Neutrophil (primary cell): ENCODE results near the gene TOGARAM1.

Source experiments
- H3K27ac ChIP-seq: fragments of 200-600 bp; sonication (generic); 2 replicates; pipeline ENCODE4 v1.5.1; 2016; ENCODE audit warnings: mild to moderate bottlenecking, moderate library complexity
- H3K27me3 ChIP-seq: fragments of 200-600 bp; sonication (generic); 2 replicates; pipeline ENCODE4 v1.6.0; 2016; ENCODE audit warnings: mild to moderate bottlenecking
- H3K36me3 ChIP-seq: fragments of 200-600 bp; sonication (generic); 2 replicates; pipeline ENCODE4 v1.5.1; 2017
- H3K4me1 ChIP-seq, 2 experiments: fragments of 200-600 bp in 1 of 2; sonication (generic) in 1 of 2; 1 replicate in 1 of 2; 2 replicates in 1 of 2; pipeline versions ENCODE4 v1.5.1 to v1.6.1; 2013 to 2016; ENCODE audit warnings: low read depth in 1 of 2, low read length in 1 of 2, mild to moderate bottlenecking in 1 of 2, moderate library complexity in 1 of 2; ENCODE audit not compliant: control insufficient read depth in 1 of 2, insufficient read depth in 1 of 2
- H3K4me3 ChIP-seq, 2 experiments: fragments of 200-600 bp in 1 of 2; sonication (generic) in 1 of 2; 1 replicate in 1 of 2; 2 replicates in 1 of 2; pipeline ENCODE4 v1.5.1; 2013 to 2016; ENCODE audit warnings: low read depth in 1 of 2, low read length in 1 of 2, mild to moderate bottlenecking in 1 of 2, moderate library complexity in 1 of 2
- H3K9me3 ChIP-seq: fragments of 200-600 bp; sonication (generic); 2 replicates; pipeline ENCODE4 v1.5.1; 2016
- TF ChIP-seq, protein P1 (sequence below): fragments of 200-600 bp; sonication (generic); IDR thresholded peaks from 2 replicates; pipeline ENCODE4 v1.5.1; 2016; ENCODE audit warnings: antibody characterized with exemption

Gene TOGARAM1

DNA sequence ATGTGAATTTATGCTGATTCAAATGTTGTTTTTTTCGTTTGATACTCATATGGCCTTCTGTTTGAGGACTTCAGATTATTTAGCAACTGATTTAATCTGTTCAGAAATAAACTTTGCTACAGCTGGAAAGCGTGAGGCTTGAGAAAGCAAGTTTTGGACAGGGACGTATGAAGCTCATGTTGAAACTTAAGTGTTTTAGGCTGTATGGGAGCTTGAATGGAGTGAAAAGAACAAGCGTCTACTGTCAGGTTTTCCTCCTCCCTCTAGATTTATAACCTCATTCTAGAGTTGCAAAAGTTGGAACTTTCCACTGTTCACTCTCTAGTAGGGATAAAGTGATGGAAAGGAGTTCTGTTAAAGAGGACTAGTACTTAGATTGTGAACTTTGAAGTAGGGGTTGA lies 123.0 kb downstream of the TOGARAM1 start:
- Histone ChIP-seq H3K27ac (peak overlapping the region; percentile 72), H3K27me3 (no peaks in the 10 kb centered on the region), H3K9me3 (no peaks in the 10 kb centered on the region), H3K36me3 (no peaks in the 10 kb centered on the region), H3K4me1 (peaks cover 18% of the 10 kb centered on the region in 2 experiments), H3K4me3 (peak overlapping the region; percentile 82 to 87)
- TF ChIP-seq, protein P1, sequence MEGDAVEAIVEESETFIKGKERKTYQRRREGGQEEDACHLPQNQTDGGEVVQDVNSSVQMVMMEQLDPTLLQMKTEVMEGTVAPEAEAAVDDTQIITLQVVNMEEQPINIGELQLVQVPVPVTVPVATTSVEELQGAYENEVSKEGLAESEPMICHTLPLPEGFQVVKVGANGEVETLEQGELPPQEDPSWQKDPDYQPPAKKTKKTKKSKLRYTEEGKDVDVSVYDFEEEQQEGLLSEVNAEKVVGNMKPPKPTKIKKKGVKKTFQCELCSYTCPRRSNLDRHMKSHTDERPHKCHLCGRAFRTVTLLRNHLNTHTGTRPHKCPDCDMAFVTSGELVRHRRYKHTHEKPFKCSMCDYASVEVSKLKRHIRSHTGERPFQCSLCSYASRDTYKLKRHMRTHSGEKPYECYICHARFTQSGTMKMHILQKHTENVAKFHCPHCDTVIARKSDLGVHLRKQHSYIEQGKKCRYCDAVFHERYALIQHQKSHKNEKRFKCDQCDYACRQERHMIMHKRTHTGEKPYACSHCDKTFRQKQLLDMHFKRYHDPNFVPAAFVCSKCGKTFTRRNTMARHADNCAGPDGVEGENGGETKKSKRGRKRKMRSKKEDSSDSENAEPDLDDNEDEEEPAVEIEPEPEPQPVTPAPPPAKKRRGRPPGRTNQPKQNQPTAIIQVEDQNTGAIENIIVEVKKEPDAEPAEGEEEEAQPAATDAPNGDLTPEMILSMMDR, result no peak

DNA sequence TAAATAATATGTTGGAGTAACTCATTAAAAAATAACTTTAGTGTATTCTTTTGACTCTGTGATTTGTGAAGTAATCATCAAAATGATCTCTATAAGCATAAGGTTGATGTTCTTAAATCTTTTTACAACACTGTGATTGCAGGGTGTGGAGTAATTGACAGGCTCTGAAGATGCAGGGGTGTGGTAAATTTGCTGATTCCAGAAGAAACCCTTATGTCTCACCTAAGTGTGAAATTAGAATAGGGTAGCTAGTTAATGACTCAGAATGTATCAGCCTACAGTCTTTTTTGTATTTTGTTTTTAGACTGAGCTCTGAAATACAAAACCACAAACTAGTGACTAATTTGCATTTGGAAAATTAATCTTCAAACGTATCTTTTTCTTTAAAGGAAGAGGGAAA lies 127.8 kb downstream of the TOGARAM1 start:
- Histone ChIP-seq H3K9me3 (no peaks in the 10 kb centered on the region), H3K27ac (no peak overlapping the region), H3K4me1 (peaks cover 4 to 12% of the 10 kb centered on the region in 2 experiments), H3K4me3 (no peak overlapping the region), H3K36me3 (no peaks in the 10 kb centered on the region), H3K27me3 (no peaks in the 10 kb centered on the region)
- TF ChIP-seq, protein P1, result no peak

DNA sequence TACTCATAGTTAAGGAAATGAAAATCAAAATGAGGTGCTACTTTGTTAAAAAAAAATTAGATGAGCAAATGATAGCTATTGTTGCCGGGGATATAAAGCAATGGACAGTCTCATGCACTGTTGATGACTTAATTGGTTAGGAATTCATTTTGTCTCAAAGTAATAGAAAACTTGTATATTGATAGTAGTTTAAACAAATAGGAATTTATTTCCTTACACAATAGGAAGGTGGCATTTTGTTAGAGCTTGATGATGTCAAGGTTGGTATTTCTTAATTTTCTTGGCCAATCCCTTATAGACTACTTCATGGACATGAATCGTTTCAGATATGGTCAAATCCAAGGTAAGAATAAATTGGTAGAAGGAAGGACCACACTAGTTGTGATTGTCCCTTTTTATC lies 129.7 kb downstream of the TOGARAM1 start:
- Histone ChIP-seq H3K36me3 (peaks cover 10% of the 10 kb centered on the region), H3K27me3 (no peaks in the 10 kb centered on the region), H3K9me3 (no peaks in the 10 kb centered on the region), H3K4me3 (no peak overlapping the region), H3K4me1 (peaks cover 0 to 7% of the 10 kb centered on the region in 2 experiments), H3K27ac (no peak overlapping the region)
- TF ChIP-seq, protein P1, result no peak

DNA sequence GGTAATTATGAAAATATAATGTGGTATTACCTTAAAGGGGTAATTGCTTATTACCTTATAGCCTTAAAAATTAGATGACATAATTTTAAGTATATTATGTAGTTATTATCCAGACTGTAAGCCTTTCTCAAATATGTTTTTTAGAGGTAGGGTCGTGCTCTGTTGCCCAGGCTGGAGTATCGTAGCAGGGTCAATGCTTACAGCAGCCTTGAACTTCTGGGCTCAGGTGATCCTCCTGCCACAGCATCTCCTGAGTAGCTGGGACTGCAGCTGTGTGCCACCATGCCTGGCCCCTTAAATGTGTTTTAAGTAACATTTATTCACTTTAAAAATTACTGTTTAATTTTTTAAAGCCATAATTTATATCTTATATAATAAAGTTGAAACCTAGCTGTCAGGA lies 132.3 kb downstream of the TOGARAM1 start:
- Histone ChIP-seq H3K4me3 (no peak overlapping the region), H3K27ac (no peak overlapping the region), H3K36me3 (peaks cover 22% of the 10 kb centered on the region), H3K27me3 (no peaks in the 10 kb centered on the region), H3K4me1 (peaks cover 0 to 7% of the 10 kb centered on the region in 2 experiments), H3K9me3 (no peaks in the 10 kb centered on the region)
- TF ChIP-seq, protein P1, result no peak

DNA sequence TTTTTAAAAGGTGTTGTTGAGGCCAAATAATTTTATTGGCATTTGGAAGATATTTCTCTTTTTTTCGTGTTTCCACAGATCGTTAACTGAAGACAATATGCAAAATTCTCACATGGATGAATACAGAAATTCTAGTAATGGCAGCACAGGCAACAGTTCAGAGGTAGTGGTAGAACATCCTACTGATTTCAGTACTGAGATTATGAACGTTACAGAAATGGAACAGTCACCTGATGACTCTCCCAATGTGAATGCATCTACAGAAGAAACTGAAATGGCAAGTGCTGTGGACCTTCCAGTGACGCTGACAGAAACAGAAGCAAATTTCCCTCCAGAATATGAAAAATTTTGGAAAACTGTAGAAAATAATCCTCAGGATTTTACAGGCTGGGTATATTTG lies 133.2 kb downstream of the TOGARAM1 start:
- TF ChIP-seq, protein P1, result no peak
- Histone ChIP-seq H3K27me3 (no peaks in the 10 kb centered on the region), H3K27ac (no peak overlapping the region), H3K9me3 (no peaks in the 10 kb centered on the region), H3K4me1 (peaks cover 0 to 7% of the 10 kb centered on the region in 2 experiments), H3K36me3 (peaks cover 26% of the 10 kb centered on the region), H3K4me3 (no peak overlapping the region)

DNA sequence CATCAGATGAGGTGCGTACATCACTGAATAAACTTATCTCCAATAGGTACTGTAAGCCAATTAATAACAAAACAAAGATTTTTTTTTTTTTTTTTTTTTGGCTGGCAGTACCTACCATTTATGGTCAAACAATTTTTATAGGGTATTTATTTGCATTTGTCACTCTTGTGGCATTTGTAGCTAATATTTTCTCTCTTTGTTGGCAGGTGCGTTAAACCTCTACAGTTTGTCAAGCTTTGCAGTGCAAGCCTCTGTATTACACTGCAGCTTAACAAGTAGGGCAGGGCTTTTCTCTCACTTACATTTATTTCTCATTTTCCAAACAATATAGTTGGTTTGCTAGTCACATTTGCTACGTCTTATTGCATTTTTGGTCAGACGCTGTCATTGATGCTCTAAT lies 134.2 kb downstream of the TOGARAM1 start:
- H3K36me3 ChIP-seq, result peaks cover 27% of the 10 kb centered on the region
- TF ChIP-seq, protein P1, result no peak

More for the DNA sequence above, 134.2 kb downstream of the TOGARAM1 start:
- H3K27me3 ChIP-seq, result no peaks in the 10 kb centered on the region
- H3K4me3 ChIP-seq, result no peak overlapping the region
- peaks cover 0 to 7% of the 10 kb centered on the region in 2 experiments for H3K4me1 ChIP-seq
- no peak overlapping the region for H3K27ac ChIP-seq
- H3K9me3 ChIP-seq, result no peaks in the 10 kb centered on the region
